ENCODE results near the gene CIITA.

Gene CIITA

DNA sequence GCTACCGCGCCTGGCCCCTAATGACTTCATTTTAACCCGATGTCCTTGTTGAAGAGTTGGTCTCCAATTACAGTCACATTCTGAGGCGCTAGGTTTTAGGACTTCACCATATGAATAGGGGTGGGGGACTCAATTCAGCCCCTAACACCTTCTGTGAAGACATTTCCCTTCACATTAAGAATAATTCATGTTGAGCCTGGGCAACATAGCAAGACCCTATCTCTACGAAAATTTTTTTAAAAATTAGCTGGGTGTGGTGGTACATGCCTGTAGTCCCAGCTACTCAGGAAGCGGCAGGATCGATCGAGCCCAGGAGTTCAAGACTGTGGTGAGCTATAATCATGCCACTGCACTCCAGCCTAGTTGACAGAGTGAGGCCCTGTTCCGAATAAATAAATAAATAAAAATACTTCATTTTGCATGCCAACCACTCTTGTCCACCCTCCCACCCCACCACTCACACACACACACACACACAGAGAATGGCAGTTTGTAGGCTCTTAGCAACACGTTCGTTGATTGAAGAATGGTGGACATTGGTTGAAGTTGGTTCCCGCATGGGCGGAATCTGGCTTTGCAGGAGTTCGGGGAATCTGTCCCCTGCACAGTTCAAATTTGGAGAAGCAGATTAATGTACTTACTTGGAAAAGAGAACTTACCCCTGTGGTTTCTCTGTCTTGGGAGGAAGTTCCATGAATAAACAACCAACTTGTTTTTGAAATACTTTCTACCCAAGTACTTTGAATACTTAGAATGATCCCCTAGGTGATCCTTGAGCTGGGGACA is 30.6 kb upstream of the CIITA start:
- TF ChIP-seq ZFX (IDR thresholded peaks at IDR 0.05; ENCODE audit: borderline replicate concordance) (no peak), CTCF (IDR thresholded peaks at IDR 0.05) (no peak)
- no peak overlapping the region for H3K27ac ChIP-seq

- no peak for TF ChIP-seq ZFX (IDR thresholded peaks at IDR 0.05; ENCODE audit: borderline replicate concordance)
- TF ChIP-seq CTCF (IDR thresholded peaks at IDR 0.05) = no peak
- no peak overlapping the region for H3K27ac ChIP-seq
Observed at GRCh38 chr16:10847176-10847575, 29.8 kb upstream of the CIITA start.

DNA sequence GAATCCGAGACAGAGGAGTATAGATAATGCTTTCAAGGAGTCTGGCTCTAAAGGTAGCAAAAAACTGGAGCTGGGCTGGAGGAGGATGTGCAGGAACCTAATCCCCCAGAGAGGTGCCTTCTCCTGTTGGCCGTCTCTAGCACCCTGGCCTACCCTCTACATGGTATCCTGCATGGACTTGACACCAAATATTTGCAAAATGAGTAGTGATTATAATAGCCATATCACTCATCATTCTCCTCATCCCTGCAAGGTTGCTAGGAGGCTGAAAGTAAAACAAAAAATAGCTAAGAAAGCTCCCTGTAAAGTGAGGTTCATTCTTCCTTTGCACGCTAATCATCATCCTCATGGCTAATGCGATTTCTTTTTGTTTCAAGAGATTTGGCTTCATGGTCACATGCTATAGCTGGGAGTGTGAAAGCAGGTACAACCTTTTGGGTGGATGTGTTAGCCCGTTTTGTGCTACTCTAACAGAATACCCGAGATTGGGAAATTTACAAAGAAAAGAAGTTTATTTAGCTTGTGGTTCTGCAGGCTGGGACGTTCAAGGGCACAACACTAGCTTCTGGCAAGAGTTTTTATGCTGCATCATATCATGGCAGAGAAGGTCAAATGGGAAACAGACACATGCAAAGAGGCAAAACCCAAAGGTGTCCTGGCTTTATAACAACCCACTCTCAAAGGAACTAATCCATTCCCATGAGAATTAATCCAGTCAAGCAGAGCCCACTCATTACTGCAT is 27.1 kb upstream of the CIITA start:
- TF ChIP-seq CTCF (IDR thresholded peaks at IDR 0.05) (no peak), ZFX (IDR thresholded peaks at IDR 0.05; ENCODE audit: borderline replicate concordance) (no peak)
- no peak overlapping the region for H3K27ac ChIP-seq

DNA sequence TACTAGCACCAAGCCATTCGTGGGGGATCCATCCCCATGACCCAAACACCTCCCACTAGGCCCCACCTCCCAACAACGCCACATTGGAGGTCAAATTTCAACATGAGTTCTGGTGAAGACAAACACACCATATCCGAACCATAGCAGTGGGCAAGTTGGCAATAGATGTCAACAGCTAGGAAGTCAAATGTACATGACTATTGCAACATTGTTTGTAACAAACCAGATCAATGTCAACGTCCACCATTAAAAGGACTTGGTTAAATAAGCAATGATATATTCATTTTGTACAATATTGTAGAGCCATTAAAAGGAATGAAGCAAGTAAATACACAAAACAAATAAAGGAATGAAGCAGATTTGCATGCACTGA is 26.5 kb upstream of the CIITA start:
- H3K27ac ChIP-seq = no peak overlapping the region
- TF ChIP-seq ZFX (IDR thresholded peaks at IDR 0.05; ENCODE audit: borderline replicate concordance) (no peak), CTCF (IDR thresholded peaks at IDR 0.05) (no peak)

DNA sequence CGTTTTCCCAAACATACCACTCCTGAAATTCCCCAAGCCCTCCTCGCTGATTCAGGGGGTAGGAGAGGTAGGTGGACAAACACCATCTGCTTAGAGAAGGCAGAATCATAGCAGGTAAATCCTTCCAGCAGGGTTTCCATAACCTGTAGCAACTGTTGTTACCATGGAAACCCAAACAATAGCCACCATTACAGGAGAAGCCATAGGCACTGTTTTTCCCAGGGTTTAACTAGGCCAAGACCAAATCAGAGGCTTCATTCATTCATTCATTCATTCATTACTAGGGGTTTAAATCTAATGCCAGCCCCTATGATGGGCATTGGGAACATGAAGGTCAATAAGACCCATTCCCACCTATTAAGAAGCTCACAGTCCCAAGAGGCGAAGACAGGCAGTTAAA is 25.5 kb upstream of the CIITA start:
- H3K27ac ChIP-seq = no peak overlapping the region

DNA sequence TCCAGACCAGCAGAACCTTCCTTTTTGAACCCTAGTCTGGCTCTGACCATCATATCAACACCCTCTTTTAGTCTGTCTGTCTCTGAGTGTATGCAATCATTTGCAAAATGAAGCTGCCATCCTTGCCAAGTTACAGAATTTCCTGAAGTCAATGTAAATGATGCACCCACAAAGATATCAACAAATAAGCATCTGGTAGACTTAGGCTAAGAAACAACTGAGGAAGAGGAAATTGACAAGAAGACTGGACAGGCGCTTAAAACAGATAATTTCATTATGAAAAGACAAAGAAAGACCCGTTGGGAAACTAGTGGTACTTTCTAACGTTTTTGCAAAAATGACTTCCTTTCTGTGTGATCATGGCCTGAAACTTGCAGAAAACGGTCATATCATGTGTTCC is 24.7 kb upstream of the CIITA start:
- TF ChIP-seq CTCF (IDR thresholded peaks at IDR 0.05) = no peak
- TF ChIP-seq ZFX (IDR thresholded peaks at IDR 0.05; ENCODE audit: borderline replicate concordance) = no peak
- no peak overlapping the region for H3K27ac ChIP-seq

More for the DNA sequence above, 25.5 kb upstream of the CIITA start:
- TF ChIP-seq CTCF (IDR thresholded peaks at IDR 0.05) (no peak), ZFX (IDR thresholded peaks at IDR 0.05; ENCODE audit: borderline replicate concordance) (no peak)

DNA sequence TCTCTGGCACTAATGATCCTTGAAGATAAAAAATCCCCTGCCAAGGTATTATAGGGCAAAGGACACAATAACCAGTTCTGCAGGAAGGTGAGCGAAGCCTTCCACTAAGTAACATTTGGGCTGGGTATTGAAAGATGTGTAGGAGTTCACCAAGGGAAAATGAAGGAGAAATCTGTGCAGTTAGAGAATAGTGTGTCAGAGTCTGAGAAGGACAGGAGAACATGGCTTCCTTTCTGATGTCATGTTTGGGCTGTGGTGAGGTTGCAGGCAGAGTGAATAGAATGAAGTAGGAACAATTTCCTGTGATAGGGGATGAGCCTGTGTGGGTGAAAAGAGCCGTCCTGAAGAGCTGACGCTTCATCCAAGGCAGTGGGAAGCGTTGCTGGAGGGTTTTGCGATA is 24.1 kb upstream of the CIITA start:
- H3K27ac ChIP-seq = no peak overlapping the region
- TF ChIP-seq ZFX (IDR thresholded peaks at IDR 0.05; ENCODE audit: borderline replicate concordance) (no peak), CTCF (IDR thresholded peaks at IDR 0.05) (no peak)
